Measurements from ENCODE around the gene MFSD11.

DNA sequence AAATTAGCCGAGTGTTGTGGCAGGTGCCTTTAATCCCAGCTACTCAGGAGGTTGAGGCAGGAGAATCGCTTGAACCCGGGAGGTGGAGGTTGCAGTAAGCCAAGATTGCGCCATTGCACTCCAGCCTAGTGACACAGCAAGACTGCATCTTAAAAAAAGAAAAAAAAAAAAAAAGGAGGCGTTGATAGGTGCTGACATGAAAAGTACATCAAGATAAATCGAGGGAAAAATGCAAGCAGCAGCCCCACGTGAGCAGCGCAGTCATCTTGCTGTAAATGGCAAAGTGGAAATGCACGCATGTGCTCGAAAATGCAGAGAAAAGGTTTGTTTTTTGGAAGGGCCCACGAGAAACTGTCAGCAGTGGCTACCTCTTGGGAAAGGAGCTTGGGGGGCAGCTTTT is 48.1 kb upstream of the MFSD11 start:
- no peak for TF ChIP-seq POLR2A (IDR thresholded peaks at IDR 0.05)
- TF ChIP-seq, protein P1, sequence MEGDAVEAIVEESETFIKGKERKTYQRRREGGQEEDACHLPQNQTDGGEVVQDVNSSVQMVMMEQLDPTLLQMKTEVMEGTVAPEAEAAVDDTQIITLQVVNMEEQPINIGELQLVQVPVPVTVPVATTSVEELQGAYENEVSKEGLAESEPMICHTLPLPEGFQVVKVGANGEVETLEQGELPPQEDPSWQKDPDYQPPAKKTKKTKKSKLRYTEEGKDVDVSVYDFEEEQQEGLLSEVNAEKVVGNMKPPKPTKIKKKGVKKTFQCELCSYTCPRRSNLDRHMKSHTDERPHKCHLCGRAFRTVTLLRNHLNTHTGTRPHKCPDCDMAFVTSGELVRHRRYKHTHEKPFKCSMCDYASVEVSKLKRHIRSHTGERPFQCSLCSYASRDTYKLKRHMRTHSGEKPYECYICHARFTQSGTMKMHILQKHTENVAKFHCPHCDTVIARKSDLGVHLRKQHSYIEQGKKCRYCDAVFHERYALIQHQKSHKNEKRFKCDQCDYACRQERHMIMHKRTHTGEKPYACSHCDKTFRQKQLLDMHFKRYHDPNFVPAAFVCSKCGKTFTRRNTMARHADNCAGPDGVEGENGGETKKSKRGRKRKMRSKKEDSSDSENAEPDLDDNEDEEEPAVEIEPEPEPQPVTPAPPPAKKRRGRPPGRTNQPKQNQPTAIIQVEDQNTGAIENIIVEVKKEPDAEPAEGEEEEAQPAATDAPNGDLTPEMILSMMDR (IDR thresholded peaks at IDR 0.05): no peak

Data from thyroid gland (tissue), 4 donors.